HEK293 (cell line): ENCODE data around the gene ZNF343.
A peak's percentile ranks its signal among the peaks of the same experiment; 100 is the strongest.

ENCODE experiments used
- EGR2 ChIP-seq: fragments of 450-650 bp; formaldehyde crosslinking; IDR thresholded peaks from 2 replicates; pipeline ENCODE4 v1.5.1; 2016; ENCODE audit warnings: low read depth, missing biosample characterization, missing genetic modification characterization
- HOXD13 ChIP-seq: sonication (generic); formaldehyde crosslinking; IDR thresholded peaks from 2 replicates; pipeline ENCODE4 v1.8.0; 2022; ENCODE audit warnings: missing genetic modification reagents, borderline replicate concordance
- KLF9 ChIP-seq: fragments of 450-650 bp; formaldehyde crosslinking; IDR thresholded peaks from 2 replicates; pipeline ENCODE4 v1.5.1; 2016; ENCODE audit warnings: missing biosample characterization, missing genetic modification characterization, low read depth
- PATZ1 ChIP-seq: fragments of 450-650 bp; formaldehyde crosslinking; IDR thresholded peaks from 2 replicates; pipeline ENCODE4 v1.5.1; 2016; ENCODE audit warnings: missing biosample characterization, missing genetic modification characterization
- PRDM2 ChIP-seq: fragments of 450-650 bp; formaldehyde crosslinking; IDR thresholded peaks from 2 replicates; pipeline ENCODE4 v1.5.1; 2016; ENCODE audit warnings: missing biosample characterization, missing genetic modification characterization, borderline replicate concordance
- ZBTB1 ChIP-seq: fragments of 450-650 bp; formaldehyde crosslinking; IDR thresholded peaks from 2 replicates; pipeline ENCODE4 v1.5.1; 2016; ENCODE audit warnings: missing biosample characterization, missing genetic modification characterization
- ZBTB6 ChIP-seq: fragments of 450-650 bp; formaldehyde crosslinking; IDR thresholded peaks from 2 replicates; pipeline ENCODE4 v1.5.1; 2017; ENCODE audit warnings: missing biosample characterization, missing genetic modification characterization
- ZNF140 ChIP-seq: fragments of 450-650 bp; formaldehyde crosslinking; IDR thresholded peaks from 2 replicates; pipeline ENCODE4 v1.5.1; 2016; ENCODE audit warnings: missing biosample characterization, missing genetic modification characterization
- ZNF146 ChIP-seq: fragments of 450-650 bp; formaldehyde crosslinking; IDR thresholded peaks from 2 replicates; pipeline ENCODE4 v1.5.1; 2016; ENCODE audit warnings: missing biosample characterization, missing genetic modification characterization
- ZNF155 ChIP-seq: fragments of 450-650 bp; formaldehyde crosslinking; IDR thresholded peaks from 2 replicates; pipeline ENCODE4 v1.5.1; 2016; ENCODE audit warnings: missing biosample characterization, missing genetic modification characterization
- ZNF274 ChIP-seq, 2 experiments: fragments of 200-500 bp in 1 of 2; fragments of 450-650 bp in 1 of 2; sonication (Bioruptor generic) in 1 of 2; formaldehyde crosslinking in 1 of 2; IDR thresholded peaks; 2 replicates each; pipeline versions ENCODE4 v1.5.1 to v1.6.1; 2014 to 2016; ENCODE audit warnings: borderline replicate concordance in 1 of 2, inconsistent platforms in 1 of 2, low read length in 1 of 2, missing biosample characterization in 1 of 2, missing genetic modification characterization in 1 of 2
- ZNF335 ChIP-seq: fragments of 450-650 bp; formaldehyde crosslinking; conservative IDR thresholded peaks from 2 replicates; pipeline ENCODE4 v1.5.1; 2016; ENCODE audit warnings: missing biosample characterization, missing genetic modification characterization
- ZNF350 ChIP-seq: fragments of 450-650 bp; formaldehyde crosslinking; IDR thresholded peaks from 2 replicates; pipeline ENCODE4 v1.5.0; 2017; ENCODE audit warnings: missing biosample characterization, mild to moderate bottlenecking, missing genetic modification characterization
- ZNF548 ChIP-seq: fragments of 450-650 bp; formaldehyde crosslinking; IDR thresholded peaks from 2 replicates; pipeline ENCODE4 v1.5.1; 2016; ENCODE audit warnings: missing biosample characterization, missing genetic modification characterization
- ZNF660 ChIP-seq: fragments of 450-650 bp; IDR thresholded peaks from 2 replicates; pipeline ENCODE4 v1.5.1; 2018; ENCODE audit warnings: missing biosample characterization, mild to moderate bottlenecking, missing genetic modification characterization
- ZNF843 ChIP-seq: fragments of 450-650 bp; formaldehyde crosslinking; IDR thresholded peaks from 2 replicates; pipeline ENCODE4 v1.5.1; 2016; ENCODE audit warnings: missing biosample characterization, missing genetic modification characterization
- ZSCAN16 ChIP-seq: fragments of 450-650 bp; formaldehyde crosslinking; IDR thresholded peaks from 2 replicates; pipeline ENCODE4 v1.5.1; 2016; ENCODE audit warnings: missing biosample characterization, missing genetic modification characterization
- ZSCAN23 ChIP-seq: fragments of 450-650 bp; formaldehyde crosslinking; IDR thresholded peaks from 2 replicates; pipeline ENCODE4 v1.5.1; 2016; ENCODE audit warnings: missing biosample characterization, missing genetic modification characterization
- ZSCAN30 ChIP-seq: fragments of 450-650 bp; IDR thresholded peaks from 2 replicates; pipeline ENCODE4 v1.5.1; 2018; ENCODE audit warnings: missing biosample characterization, mild to moderate bottlenecking, missing genetic modification characterization, moderate library complexity
- TF ChIP-seq, protein P1 (sequence below): fragments of 450-650 bp; formaldehyde crosslinking; IDR thresholded peaks from 2 replicates; pipeline ENCODE4 v1.5.1; 2016; ENCODE audit warnings: missing biosample characterization, missing genetic modification characterization
- TF ChIP-seq, protein P2 (sequence below): fragments of 450-650 bp; formaldehyde crosslinking; IDR thresholded peaks from 2 replicates; pipeline ENCODE4 v1.5.1; 2016; ENCODE audit warnings: missing biosample characterization, missing genetic modification characterization
- TF ChIP-seq, protein P3 (sequence below): fragments of 450-650 bp; formaldehyde crosslinking; IDR thresholded peaks from 2 replicates; pipeline ENCODE4 v1.5.1; 2016; ENCODE audit warnings: missing biosample characterization, missing genetic modification characterization

Gene ZNF343

DNA sequence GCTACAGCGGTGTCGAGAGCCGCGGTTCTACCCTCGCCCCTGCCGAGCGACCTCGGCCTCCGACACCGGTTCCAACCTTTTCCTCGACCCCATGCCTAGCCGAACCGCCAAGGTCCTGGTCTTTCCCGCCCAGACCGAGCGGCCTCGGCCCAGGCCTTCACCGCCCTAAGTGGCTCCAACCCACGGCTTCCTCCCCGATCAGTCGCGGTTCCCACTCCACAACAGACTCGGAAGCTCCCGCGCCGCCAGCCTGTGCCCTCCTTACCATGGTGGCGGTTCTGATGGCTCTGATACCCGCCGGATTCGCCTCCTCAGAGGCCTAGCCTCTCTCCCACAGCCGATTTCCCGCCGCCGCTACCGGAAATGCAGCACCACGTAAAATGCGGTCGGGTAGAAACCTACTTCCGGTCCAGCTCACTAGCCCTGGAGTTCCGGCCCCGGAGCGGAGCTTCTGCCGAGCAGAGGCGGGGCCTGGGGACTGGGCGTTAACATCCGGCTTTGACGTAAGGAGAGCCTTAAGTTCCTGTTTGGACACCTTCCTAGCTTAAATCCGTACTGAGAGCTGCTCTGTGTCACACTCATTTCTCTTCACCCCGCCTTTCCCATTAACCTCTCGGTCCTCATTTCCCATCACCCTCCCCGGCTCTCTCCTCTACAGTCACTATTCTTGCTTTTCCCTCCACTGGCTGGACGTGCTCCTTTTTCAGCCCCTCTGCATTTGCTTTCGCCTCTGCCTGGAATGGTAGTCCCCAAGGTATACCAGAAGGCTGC, 38.1 kb downstream of the ZNF343 start, which contains the start of gene SNRPB (continued):
- TF ChIP-seq ZBTB6 (tag by site-specific recombination) (peak; percentile 64; the same call in 1 of the 2 replicates), ZNF155 (no peak), ZNF274 (IDR thresholded peaks at IDR 0.05; ENCODE audit: low read length) (no peak), ZNF274 (tag by site-specific recombination; IDR thresholded peaks at IDR 0.05; ENCODE audit: borderline replicate concordance) (no peak), ZSCAN16 (tag by site-specific recombination) (no peak), ZNF548 (tag by site-specific recombination) (no peak), EGR2 (tag by site-specific recombination) (peak; percentile 32), ZNF146 (peak; percentile 70), HOXD13 (0 out of 2 replicates have a peak, but pooled peaks have one; percentile 81), ZNF350 (no peak), ZNF843 (tag by site-specific recombination) (peak; percentile 71), ZBTB1 (tag by site-specific recombination) (no peak), ZSCAN23 (tag by site-specific recombination) (peak; percentile 70), PATZ1 (tag by site-specific recombination) (peak; percentile 14; the same call in 1 of the 2 replicates), ZNF335 (tag by site-specific recombination) (peak; percentile 58), PRDM2 (tag by site-specific recombination) (no peak), ZSCAN30 (tag by site-specific recombination) (peak; percentile 93), KLF9 (tag by site-specific recombination) (peak; percentile 67), ZNF660 (tag by site-specific recombination) (peak; percentile 95), ZNF140 (tag by site-specific recombination) (no peak)
- TF ChIP-seq, protein P1, sequence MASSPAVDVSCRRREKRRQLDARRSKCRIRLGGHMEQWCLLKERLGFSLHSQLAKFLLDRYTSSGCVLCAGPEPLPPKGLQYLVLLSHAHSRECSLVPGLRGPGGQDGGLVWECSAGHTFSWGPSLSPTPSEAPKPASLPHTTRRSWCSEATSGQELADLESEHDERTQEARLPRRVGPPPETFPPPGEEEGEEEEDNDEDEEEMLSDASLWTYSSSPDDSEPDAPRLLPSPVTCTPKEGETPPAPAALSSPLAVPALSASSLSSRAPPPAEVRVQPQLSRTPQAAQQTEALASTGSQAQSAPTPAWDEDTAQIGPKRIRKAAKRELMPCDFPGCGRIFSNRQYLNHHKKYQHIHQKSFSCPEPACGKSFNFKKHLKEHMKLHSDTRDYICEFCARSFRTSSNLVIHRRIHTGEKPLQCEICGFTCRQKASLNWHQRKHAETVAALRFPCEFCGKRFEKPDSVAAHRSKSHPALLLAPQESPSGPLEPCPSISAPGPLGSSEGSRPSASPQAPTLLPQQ (tag by site-specific recombination) = peak; percentile 89
- TF ChIP-seq, protein P2, sequence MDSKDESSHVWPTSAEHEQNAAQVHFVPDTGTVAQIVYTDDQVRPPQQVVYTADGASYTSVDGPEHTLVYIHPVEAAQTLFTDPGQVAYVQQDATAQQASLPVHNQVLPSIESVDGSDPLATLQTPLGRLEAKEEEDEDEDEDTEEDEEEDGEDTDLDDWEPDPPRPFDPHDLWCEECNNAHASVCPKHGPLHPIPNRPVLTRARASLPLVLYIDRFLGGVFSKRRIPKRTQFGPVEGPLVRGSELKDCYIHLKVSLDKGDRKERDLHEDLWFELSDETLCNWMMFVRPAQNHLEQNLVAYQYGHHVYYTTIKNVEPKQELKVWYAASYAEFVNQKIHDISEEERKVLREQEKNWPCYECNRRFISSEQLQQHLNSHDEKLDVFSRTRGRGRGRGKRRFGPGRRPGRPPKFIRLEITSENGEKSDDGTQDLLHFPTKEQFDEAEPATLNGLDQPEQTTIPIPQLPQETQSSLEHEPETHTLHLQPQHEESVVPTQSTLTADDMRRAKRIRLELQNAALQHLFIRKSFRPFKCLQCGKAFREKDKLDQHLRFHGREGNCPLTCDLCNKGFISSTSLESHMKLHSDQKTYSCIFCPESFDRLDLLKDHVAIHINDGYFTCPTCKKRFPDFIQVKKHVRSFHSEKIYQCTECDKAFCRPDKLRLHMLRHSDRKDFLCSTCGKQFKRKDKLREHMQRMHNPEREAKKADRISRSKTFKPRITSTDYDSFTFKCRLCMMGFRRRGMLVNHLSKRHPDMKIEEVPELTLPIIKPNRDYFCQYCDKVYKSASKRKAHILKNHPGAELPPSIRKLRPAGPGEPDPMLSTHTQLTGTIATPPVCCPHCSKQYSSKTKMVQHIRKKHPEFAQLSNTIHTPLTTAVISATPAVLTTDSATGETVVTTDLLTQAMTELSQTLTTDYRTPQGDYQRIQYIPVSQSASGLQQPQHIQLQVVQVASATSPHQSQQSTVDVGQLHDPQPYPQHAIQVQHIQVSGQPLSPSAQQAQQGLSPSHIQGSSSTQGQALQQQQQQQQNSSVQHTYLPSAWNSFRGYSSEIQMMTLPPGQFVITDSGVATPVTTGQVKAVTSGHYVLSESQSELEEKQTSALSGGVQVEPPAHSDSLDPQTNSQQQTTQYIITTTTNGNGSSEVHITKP (tag by site-specific recombination) = peak; percentile 76
- TF ChIP-seq, protein P3, sequence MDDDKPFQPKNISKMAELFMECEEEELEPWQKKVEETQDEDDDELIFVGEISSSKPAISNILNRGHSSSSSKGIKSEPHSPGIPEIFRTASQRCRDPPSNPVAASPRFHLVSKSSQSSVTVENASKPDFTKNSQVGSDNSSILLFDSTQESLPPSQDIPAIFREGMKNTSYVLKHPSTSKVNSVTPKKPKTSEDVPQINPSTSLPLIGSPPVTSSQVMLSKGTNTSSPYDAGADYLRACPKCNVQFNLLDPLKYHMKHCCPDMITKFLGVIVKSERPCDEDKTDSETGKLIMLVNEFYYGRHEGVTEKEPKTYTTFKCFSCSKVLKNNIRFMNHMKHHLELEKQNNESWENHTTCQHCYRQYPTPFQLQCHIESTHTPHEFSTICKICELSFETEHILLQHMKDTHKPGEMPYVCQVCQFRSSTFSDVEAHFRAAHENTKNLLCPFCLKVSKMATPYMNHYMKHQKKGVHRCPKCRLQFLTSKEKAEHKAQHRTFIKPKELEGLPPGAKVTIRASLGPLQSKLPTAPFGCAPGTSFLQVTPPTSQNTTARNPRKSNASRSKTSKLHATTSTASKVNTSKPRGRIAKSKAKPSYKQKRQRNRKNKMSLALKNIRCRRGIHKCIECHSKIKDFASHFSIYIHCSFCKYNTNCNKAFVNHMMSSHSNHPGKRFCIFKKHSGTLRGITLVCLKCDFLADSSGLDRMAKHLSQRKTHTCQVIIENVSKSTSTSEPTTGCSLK (tag by site-specific recombination) = no peak
